ENCODE results near the gene GJA1.

GRCh38 chr6:121434037-121434770 is 1.2 kb upstream of the GJA1 start:
- TF ChIP-seq POLR2A (IDR thresholded peaks at IDR 0.05; ENCODE audit: low read depth, low read length) (no peak), POLR2AphosphoS5 (IDR thresholded peaks at IDR 0.05; ENCODE audit: low read depth, low read length) (no peak)

Measured in GM12892 (cell line).